ENCODE results near the gene HDLBP. TPM values are rescaled to one million over a fixed set of nuclear protein-coding genes. Genes with fewer than 3 reads are reported as not detected.

HDLBP gene
- total and polyA plus RNA-seq, 5 donors = 265 to 394 (median 373) TPM

DNA sequence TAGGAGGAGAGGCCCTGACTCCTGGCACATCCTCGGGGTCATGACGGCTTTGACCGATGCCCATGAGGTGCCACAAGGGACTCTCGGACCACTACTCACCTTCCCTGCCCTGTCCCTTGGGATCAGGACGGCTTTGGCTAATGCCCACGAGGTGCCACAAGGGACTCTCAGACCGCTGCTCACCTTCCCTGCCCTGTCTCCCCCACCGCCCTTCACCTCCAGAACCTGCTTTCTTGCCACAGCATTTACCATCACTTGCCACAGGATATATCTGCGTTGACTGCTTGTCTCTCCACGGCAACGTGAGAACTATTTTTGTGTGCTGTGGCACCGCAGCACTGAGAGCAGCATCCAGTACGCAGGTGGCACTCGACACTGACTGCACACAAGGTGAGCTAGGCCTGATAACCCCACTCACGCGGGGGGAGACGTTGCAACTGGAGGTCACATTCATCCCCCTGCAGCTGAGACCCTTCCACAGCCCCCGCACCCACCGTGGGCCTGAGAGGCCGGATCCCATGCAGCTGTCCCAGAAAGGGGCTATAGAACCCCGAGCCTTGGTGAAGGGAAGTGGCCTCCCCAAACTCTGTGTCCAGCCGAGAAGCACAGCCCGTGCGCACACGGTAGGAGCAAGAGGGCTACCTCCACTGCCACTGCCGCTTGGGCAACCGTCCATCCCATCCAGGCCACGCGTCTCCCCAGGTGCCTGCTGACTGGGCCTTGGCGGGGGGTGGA is 79.4 kb downstream of the HDLBP start:
- WGBS = 86% methylated on average over 30 of the region's 30 CpGs
- intact Hi-C loops (cut with DNase I) = no loop called here
- H3K27me3 ChIP-seq (ENCODE audit: control insufficient read depth, insufficient read depth) = no peaks in the 10 kb centered on the region
- H3K4me3 ChIP-seq (ENCODE audit: low read length) = no peak overlapping the region
- H3K9me3 ChIP-seq (ENCODE audit: control insufficient read depth, low read length) = no peaks in the 10 kb centered on the region
- ATAC-seq = peak in 1 of 2 donors; percentile 6
- peak in 2 of 3 donors; percentile 13 to 52 for DNase-seq
- no peak overlapping the region for H3K27ac ChIP-seq (ENCODE audit: low read length)
- H3K4me1 ChIP-seq (ENCODE audit: control insufficient read depth, insufficient read depth, low read length) = no peaks in the 10 kb centered on the region

DNA sequence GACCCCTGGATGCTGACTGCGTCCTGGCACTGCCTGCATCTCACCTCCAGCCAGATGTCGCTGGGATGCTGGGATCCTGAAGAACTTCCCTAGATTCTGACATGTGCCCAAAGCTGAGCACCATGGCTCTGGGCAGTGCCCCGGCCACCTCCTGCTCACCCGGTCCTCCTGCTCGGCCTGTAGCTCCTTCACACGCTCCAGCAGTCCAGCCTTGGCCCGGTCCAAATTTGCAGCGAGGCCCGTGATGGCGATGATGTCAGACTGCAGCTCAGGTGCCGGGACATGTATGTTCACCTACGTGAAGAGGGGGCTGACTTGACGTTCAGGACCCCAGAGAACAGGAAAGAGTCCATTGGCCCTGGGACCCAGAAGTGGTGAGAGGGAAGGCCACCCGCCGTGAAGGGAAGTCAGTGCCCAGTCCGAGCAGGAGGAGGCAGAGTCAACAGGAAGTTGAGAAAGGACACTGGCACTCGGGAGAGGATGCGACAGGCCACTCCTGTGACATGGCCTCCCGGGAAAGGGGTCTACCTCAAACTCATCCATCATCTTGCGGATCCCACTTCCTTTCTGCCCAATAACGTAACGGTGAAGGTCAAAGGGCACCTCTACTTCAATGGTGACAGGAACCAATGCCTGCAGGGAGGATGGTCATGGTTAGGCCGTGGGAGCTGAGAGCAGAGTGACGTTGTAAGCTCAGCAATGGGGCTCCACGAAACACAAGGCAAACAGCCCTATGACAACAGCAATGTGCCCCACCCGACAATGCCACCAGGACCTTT is 80.3 kb downstream of the HDLBP start:
- no peaks in the 10 kb centered on the region for H3K4me1 ChIP-seq (ENCODE audit: control insufficient read depth, insufficient read depth, low read length)
- WGBS = 79% methylated on average over 26 of the region's 26 CpGs
- intact Hi-C loops (cut with DNase I) = no loop called here
- DNase-seq (peak in 2 of 3 donors; percentile 4 to 44), ATAC-seq (no peak)
- no peak overlapping the region for H3K27ac ChIP-seq (ENCODE audit: low read length)
- no peak overlapping the region for H3K4me3 ChIP-seq (ENCODE audit: low read length)
- no peaks in the 10 kb centered on the region for H3K27me3 ChIP-seq (ENCODE audit: control insufficient read depth, insufficient read depth)
- no peaks in the 10 kb centered on the region for H3K9me3 ChIP-seq (ENCODE audit: control insufficient read depth, low read length)

DNA sequence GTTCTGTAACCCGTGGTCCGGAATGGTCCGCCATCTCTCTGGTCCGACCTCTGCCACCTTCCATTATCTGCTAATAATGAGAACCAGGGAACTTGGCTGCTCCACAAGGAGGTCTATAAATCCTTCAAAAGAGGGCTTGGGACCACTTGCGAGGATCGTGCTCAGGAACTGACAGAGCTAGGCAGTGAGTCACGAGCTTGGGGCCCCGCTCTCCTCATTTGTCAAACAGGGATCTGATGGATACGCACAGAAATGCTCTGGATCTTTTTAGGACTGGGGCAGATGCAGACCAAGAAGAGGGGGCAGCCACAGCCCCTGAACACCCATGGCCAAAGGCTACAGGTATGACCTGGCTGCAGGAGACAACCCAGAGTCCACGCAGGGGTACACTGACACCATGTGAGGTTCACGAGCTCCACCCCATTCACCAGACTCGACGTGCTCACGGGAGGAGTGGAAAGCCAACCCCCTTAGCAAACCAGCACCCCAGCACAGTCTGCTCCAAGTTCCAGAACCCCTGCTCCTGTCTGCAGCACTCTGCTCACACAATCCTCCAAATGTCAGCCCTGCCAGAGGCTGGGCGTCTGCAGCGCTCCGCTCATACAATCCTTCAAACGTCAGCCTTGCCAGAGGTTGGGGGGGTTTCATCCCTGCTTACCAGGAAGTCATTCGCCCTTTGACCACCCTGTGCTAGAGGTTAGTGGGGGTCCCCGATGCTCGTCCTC is 81.2 kb downstream of the HDLBP start:
- Histone ChIP-seq H3K27ac (ENCODE audit: low read length) (no peak overlapping the region), H3K4me1 (ENCODE audit: control insufficient read depth, insufficient read depth, low read length) (no peaks in the 10 kb centered on the region), H3K9me3 (ENCODE audit: control insufficient read depth, low read length) (no peaks in the 10 kb centered on the region), H3K4me3 (ENCODE audit: low read length) (no peak overlapping the region), H3K27me3 (ENCODE audit: control insufficient read depth, insufficient read depth) (no peaks in the 10 kb centered on the region)
- DNase-seq = peak in 1 of 3 donors; percentile 7
- 86% methylated on average over 21 of the region's 21 CpGs for WGBS
- ATAC-seq = no peak
- intact Hi-C loops (cut with DNase I) = no loop called here

DNA sequence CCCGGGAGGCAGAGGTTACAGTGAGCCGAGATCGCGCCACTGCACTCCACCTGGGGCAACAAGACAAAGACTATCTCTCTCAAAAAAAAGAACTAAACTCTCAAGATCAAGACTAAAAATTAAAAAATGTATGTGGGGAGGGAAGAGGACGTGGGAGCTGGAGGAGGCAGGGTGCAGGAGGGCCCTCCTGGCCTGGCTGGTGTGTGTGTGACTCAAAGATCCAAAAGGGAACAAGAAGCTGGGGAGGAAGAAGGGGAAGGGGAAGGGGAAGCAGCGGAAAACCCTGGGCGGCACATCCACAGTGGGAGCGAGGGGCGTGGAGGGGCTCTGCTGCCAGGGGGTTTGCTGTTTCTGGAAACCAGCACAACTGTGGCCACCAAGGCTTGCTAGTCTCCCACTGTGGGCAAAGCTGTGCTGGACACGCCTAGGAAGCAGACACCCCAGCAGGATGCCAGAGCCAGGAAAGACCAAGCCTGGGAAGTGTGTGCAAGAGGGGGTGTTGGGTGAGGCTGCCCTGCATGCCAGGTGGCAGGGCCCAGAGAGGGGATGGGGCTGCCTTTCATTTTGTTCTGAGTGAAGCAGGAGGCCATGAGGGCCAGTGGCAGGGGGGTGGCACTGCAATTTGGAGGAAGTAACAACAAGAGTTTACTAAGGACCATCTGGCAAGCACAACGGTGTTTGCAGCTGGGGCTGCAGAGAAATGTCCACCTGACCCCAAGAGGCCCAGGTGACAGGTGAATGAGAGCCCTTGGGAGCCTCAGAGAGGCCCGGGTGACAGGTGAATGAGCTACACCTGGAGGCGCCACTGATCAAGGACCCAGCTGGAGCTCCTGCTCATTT is 82.5 kb downstream of the HDLBP start:
- no peaks in the 10 kb centered on the region for H3K9me3 ChIP-seq (ENCODE audit: control insufficient read depth, low read length)
- intact Hi-C loops (cut with DNase I) = no loop called here
- H3K4me1 ChIP-seq (ENCODE audit: control insufficient read depth, insufficient read depth, low read length) = no peaks in the 10 kb centered on the region
- H3K4me3 ChIP-seq (ENCODE audit: low read length) = no peak overlapping the region
- no peaks in the 10 kb centered on the region for H3K27me3 ChIP-seq (ENCODE audit: control insufficient read depth, insufficient read depth)
- no peak overlapping the region for H3K27ac ChIP-seq (ENCODE audit: low read length)
- 84% methylated on average over 13 of the region's 13 CpGs for WGBS
- ATAC-seq (no peak), DNase-seq (peak in 2 of 3 donors; percentile 7 to 21)

DNA sequence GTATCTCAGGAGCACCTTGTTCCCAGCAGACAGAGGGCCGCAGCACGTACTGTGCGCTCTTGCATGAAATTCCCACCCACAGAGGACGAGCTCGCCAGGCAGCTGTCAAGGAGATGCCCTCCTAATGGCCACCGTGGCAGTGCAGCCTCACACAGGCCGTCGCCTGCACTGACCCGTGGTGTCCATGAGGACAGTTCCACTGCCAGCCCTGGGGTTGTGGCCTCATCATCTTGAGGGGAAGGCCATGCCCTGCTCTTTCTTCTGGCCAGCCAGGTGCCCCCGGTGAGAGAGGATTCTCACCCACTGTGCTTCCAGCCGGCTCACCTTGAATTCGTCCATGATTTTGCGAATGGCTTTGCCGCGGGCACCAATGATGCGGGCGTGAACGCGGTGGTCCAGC is 85.0 kb downstream of the HDLBP start:
- intact Hi-C loops (cut with DNase I) = no loop called here
- H3K4me3 ChIP-seq (ENCODE audit: low read length) = no peak overlapping the region
- DNase-seq (peak in 2 of 3 donors; percentile 9 to 30), ATAC-seq (no peak)
- 93% methylated on average over 19 of the region's 19 CpGs for WGBS
- no peak overlapping the region for H3K27ac ChIP-seq (ENCODE audit: low read length)
- peaks cover 3% of the 10 kb centered on the region for H3K4me1 ChIP-seq (ENCODE audit: control insufficient read depth, insufficient read depth, low read length)
- H3K27me3 ChIP-seq (ENCODE audit: control insufficient read depth, insufficient read depth) = no peaks in the 10 kb centered on the region
- H3K9me3 ChIP-seq (ENCODE audit: control insufficient read depth, low read length) = no peaks in the 10 kb centered on the region

DNA sequence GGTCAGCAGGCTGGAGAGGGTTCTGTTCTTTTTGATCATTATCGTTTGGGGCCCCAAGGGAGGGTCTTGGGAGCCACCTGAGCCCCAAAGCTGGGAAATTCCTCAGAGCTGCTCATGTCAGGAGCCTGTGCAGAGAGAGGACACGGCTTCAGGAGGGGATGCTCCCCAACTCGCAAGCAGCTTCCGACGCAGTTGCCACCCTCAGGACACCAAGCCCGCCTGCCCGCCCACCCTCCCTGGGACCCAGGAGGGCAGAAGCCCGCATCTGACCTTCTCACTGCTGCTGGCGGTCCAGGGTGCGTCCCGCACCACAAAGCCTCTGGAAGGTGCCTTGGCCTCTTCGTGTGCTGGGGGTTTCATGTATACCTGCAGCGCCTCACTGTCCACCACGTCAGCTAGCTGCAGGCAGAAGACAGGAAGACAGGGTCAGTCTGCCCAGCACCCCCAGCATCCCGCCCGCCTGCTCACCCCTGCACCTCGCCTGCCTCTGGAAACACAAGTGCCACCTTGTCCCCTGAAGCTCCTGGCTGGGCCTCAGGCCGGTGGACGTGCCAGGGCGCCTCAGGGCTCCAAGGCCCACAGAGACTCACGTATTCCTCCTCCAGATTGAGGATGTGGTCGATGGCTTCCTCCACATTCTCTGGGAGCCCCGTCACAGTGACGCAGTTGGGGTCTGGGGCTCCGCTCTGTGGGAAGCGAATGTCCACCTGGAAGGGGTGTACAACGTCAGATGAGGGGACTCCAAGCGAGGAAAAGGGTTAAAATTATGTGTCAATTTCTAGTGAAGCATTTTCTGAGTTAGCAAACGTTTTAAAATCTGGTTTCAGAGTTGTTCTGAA is 85.7 kb downstream of the HDLBP start:
- peak in 2 of 3 donors; percentile 8 to 52 for DNase-seq
- no peak overlapping the region for H3K27ac ChIP-seq (ENCODE audit: low read length)

GRCh38 chr2:241228860-241229516 is 86.5 kb downstream of the HDLBP start:
- ATAC-seq = peak in 1 of 2 donors; percentile 27
- intact Hi-C loops (cut with DNase I) = loop anchor here in 1 of 4 donors (10.0 kb wide), 1 partner anchor 106 kb away; no protein-coding TSS in a partner anchor
- Histone ChIP-seq H3K27ac (ENCODE audit: low read length) (peak overlapping the region; percentile 5), H3K9me3 (ENCODE audit: control insufficient read depth, low read length) (no peaks in the 10 kb centered on the region), H3K4me1 (ENCODE audit: control insufficient read depth, insufficient read depth, low read length) (peaks cover 3% of the 10 kb centered on the region), H3K4me3 (ENCODE audit: low read length) (no peak overlapping the region), H3K27me3 (ENCODE audit: control insufficient read depth, insufficient read depth) (no peaks in the 10 kb centered on the region)
- DNase-seq = peak in 2 of 3 donors; percentile 7 to 63
- 63% methylated on average over 20 of the region's 20 CpGs for WGBS

More for the DNA sequence above, 85.7 kb downstream of the HDLBP start:
- peaks cover 3% of the 10 kb centered on the region for H3K4me1 ChIP-seq (ENCODE audit: control insufficient read depth, insufficient read depth, low read length)
- no peak overlapping the region for H3K4me3 ChIP-seq (ENCODE audit: low read length)
- WGBS = 89% methylated on average over 29 of the region's 29 CpGs
- H3K27me3 ChIP-seq (ENCODE audit: control insufficient read depth, insufficient read depth) = no peaks in the 10 kb centered on the region
- intact Hi-C loops (cut with DNase I) = loop anchor here in 1 of 4 donors (10.0 kb wide), 1 partner anchor 105 kb away; no protein-coding TSS in a partner anchor
- ATAC-seq = no peak
- H3K9me3 ChIP-seq (ENCODE audit: control insufficient read depth, low read length) = no peaks in the 10 kb centered on the region

DNA sequence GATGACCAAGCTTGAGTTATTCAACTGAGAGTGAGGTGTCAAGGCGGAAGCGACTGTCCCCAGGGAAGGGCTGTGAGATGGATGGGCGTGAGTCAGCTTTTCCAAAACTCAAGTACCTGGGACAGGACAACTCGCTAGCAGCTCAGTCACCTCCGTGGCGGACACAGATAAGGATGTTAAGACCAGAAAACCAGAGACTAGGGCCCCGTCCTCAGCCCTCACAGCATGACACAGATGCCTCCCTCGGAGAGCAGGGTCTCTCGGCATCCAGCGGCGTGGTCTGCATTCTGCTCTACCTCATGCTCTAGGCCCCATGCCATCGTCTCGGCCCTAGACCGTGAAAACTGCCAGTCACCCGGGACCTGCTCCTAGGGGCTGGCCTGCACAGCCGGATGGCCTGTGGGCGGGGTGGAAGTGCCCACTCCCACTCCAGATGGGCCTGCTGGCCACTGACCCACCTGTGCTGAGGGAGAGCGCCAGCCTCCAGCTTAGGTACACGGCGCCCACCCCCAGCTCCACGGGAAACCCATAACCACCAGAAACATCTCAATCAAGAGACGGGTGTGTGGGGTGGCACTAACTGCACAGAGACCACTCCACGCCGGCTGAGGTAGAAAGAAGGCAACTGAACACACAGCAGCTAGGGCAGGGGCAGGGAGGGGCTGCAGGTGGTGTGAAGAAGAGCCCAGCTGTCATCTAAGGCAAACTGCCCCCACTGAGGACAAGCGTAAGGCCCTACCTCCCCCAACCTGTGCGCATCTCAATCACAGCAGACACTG is 87.2 kb downstream of the HDLBP start:
- intact Hi-C loops (cut with DNase I) = loop anchor here in 1 of 4 donors (10.0 kb wide), 1 partner anchor 107 kb away; no protein-coding TSS in a partner anchor
- WGBS = 83% methylated on average over 26 of the region's 26 CpGs
- Histone ChIP-seq H3K9me3 (ENCODE audit: control insufficient read depth, low read length) (no peaks in the 10 kb centered on the region), H3K27ac (ENCODE audit: low read length) (peak overlapping the region; percentile 14), H3K4me1 (ENCODE audit: control insufficient read depth, insufficient read depth, low read length) (peaks cover 3% of the 10 kb centered on the region), H3K4me3 (ENCODE audit: low read length) (no peak overlapping the region), H3K27me3 (ENCODE audit: control insufficient read depth, insufficient read depth) (no peaks in the 10 kb centered on the region)
- DNase-seq = peak in 2 of 3 donors; percentile 19 to 44
- ATAC-seq = peak in 1 of 2 donors; percentile 2

GRCh38 chr2:241227594-241227993 is 87.9 kb downstream of the HDLBP start:
- 46% methylated on average over 8 of the region's 8 CpGs for WGBS
- Histone ChIP-seq H3K27me3 (ENCODE audit: control insufficient read depth, insufficient read depth) (no peaks in the 10 kb centered on the region), H3K9me3 (ENCODE audit: control insufficient read depth, low read length) (no peaks in the 10 kb centered on the region), H3K27ac (ENCODE audit: low read length) (peak overlapping the region; percentile 14), H3K4me1 (ENCODE audit: control insufficient read depth, insufficient read depth, low read length) (peaks cover 3% of the 10 kb centered on the region), H3K4me3 (ENCODE audit: low read length) (no peak overlapping the region)
- DNase-seq = peak in 1 of 3 donors; percentile 7
- no peak for ATAC-seq
- intact Hi-C loops (cut with DNase I) = loop anchor here in 1 of 4 donors (10.0 kb wide), 1 partner anchor 107 kb away; no protein-coding TSS in a partner anchor
